GM10248 (cell line): ENCODE results near the gene TUFM.
"Not testable (repeated sequence)": the region's sequence is repeated elsewhere in the genome, so short reads cannot be mapped to it uniquely, and the experiment has no call there.

Source experiments
- CTCF ChIA-PET: fragments of 300-600 bp; sonication (Branson Sonifier 250); formaldehyde crosslinking; extraction: SDS; loops from one replicate; lab custom pipeline; 2021; ENCODE audit warnings: antibody characterized with exemption; lab: Yijun Ruan, JAX
- POLR2A ChIA-PET: fragments of 350-650 bp; sonication (Branson Sonifier 250); formaldehyde crosslinking; extraction: SDS; loops from one replicate; lab custom pipeline; 2020; ENCODE audit warnings: antibody characterized with exemption; lab: Yijun Ruan, JAX
- DNase-seq: peaks from one replicate; pipeline ENCODE4 v3.0.0; 2012; ENCODE audit errors: extremely low spot score
- CTCF ChIP-seq: IDR thresholded peaks from 2 replicates; pipeline ENCODE4 v1.5.1; 2012; ENCODE audit warnings: mild to moderate bottlenecking, low read depth; ENCODE audit errors: extremely low read depth, missing control alignments, control extremely low read depth

Gene TUFM

DNA sequence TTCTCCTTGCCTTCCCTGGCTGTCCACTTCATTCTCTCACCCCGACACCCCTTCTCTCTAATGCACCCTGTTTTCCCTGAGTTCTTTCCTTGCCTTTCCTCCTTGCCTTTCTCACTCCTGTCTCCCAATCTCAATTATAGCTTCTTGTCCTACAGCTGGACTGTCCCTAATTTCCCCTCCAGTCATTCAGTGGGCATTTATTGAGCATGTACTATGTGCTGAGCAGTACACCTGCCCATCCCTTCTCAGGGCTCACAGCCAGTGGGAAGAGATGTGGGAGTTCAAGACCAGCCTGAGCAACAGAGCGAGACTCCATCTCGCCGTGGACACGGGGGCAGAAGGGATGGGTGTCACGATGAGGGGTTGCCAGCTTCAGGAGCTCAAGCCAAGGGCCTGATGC, 37.9 kb upstream of the TUFM start:
- CTCF ChIA-PET = interaction anchor here (1.0 to 1.3 kb wide), 2 partner anchors 12 to 61 kb away, joined by 3 to 4 read pairs; no protein-coding TSS in a partner anchor
- no peak for DNase-seq
- no peak for TF ChIP-seq CTCF
- POLR2A ChIA-PET = no interaction called here

DNA sequence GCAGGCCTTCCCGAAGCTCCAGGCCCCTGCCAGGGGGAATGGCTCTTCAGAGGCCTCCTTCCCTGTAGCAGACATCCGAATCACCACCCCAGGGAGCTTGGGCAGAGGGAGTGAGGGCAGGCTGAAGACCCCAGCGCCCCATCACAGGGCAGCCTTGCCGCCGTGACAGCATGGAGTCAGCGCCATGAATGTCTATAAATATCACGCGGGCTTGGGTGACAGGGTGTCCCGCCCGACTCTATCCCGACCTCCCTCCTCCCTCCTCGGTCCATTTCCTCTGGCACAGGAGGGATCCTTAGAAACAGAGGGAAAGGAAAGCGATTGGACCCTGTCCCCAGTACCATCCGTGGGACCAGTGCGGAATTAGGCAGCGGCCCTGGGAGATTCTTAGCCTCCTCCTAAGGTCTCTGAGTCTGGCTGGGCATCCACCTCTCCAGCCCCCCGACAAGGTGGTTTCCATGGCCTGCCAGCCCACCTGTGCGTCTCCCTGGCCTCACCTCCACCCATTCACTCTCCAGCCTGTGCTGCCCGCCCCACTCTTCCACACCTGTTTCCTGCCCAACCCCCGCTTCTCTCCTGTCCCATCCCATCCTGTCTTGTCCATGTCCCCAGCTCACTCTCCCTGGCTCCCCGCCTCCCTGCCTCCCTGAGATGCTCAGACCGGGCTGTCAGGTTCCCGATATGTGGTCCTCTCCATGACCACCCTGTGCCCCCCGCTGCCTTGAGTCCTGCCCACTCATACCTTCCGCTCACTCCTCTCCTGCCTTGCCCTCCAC, 37.3 kb upstream of the TUFM start:
- POLR2A ChIA-PET = no interaction called here
- CTCF ChIA-PET = no interaction called here
- DNase-seq = no peak
- TF ChIP-seq CTCF = no peak

GRCh38 chr16:28882551-28883160, 36.5 kb upstream of the TUFM start:
- CTCF ChIA-PET = no interaction called here
- TF ChIP-seq CTCF = no peak
- POLR2A ChIA-PET = no interaction called here
- no peak for DNase-seq

GRCh38 chr16:28881565-28881964, 35.4 kb upstream of the TUFM start:
- CTCF ChIA-PET = interaction anchor here (1.6 kb wide), 1 partner anchor 66 kb away, joined by 3 read pairs; no protein-coding TSS in a partner anchor
- POLR2A ChIA-PET, DNase-seq: not testable (repeated sequence)

DNA sequence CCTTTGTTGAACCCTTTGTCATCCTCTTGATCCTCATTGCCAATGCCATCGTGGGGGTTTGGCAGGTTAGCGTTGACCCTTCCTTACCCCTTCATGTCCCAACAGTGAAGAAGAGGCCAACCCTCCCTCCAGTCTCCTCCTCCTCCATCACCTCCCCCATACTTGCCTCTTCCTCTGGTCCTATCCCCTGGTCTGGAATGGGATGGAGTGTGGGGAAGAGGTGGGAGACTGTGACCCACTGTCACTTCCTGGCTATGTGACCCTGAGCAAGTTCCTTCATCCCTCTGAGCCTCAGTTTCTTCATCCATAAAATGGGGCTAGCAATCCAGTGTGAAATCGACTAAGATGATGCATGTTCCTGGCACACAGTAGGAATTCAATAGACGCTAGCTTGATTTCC, 34.8 kb upstream of the TUFM start:
- CTCF ChIA-PET = interaction anchor here (1.6 kb wide), 1 partner anchor 66 kb away, joined by 3 read pairs; no protein-coding TSS in a partner anchor
- POLR2A ChIA-PET = no interaction called here
- no peak for DNase-seq
- no peak for TF ChIP-seq CTCF

GRCh38 chr16:28880589-28880915, 34.4 kb upstream of the TUFM start:
- no peak for TF ChIP-seq CTCF
- ChIA-PET CTCF (interaction anchor here (0.9 to 2.5 kb wide), 3 partner anchors 10 to 67 kb away, joined by 3 to 15 read pairs (median 3); no protein-coding TSS in a partner anchor), POLR2A (no interaction called here)
- no peak for DNase-seq
